GM18870 (cell line): ENCODE measurements around the gene LYRM1.

ENCODE experiments used
- ATAC-seq: cut with Tn5 transposase; IDR thresholded peaks from one replicate; pipeline ENCODE4 v1.9.1; 2021; ENCODE audit warnings: moderate library complexity; ENCODE audit not compliant: unreplicated experiment

LYRM1 gene

GRCh38 chr16:20871941-20872815 is 28.4 kb upstream of the LYRM1 start:
- ATAC-seq = no peak

DNA sequence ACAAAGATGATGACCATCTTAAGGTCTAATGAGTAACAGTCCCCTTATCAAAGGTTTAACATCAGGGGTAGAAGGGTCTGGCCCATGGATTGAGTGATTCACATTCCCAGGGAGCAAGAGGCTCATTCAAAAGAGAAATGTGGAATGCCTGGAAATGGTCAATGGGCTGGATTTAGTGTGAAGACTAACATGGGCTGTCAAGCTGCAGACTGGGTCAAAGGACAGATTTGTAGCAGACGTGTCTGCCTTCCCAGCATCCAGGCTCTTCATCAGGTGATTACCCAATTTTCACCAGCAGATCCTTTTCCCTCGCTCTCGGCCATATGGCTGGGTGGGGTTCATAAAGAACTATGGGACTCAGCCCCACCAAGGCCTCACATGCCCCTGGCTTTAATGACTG is 27.2 kb upstream of the LYRM1 start:
- ATAC-seq = no peak

DNA sequence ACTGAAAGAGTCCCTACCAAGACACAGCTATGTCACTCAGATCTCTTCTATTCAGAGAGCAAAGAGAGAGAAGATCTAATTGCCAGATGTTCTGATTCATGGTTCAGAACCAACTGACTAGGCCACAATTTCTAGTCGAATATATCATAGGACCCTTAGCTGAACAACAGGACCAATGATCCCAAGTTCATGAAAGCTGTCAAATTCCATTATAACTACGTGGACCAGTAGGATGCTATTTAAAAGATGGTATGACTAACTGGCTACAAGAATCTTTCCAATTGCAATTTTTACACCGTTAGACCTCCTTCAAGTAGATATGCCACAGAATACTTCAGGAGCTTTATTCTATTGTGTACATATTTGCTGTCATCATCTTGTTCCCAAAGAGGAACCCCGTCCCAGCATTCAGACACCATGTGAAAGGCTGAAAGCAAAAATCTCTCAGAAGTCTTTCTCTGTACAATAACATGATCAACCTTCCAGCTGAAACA is 26.4 kb upstream of the LYRM1 start:
- ATAC-seq = no peak

DNA sequence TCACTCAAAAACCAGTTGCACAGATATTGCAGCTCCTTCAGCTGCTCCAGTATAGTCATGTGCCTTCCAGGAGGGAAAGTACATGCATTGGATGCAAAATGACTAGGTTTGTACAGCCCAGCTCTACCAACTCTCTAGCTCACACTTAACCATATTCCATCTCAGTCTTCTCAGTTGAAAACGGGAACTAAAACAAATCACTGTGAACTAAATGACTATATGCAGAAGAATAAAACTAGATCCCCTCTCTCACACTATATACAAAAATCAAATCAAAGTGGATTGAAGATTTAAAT is 25.3 kb upstream of the LYRM1 start:
- ATAC-seq = no peak

DNA sequence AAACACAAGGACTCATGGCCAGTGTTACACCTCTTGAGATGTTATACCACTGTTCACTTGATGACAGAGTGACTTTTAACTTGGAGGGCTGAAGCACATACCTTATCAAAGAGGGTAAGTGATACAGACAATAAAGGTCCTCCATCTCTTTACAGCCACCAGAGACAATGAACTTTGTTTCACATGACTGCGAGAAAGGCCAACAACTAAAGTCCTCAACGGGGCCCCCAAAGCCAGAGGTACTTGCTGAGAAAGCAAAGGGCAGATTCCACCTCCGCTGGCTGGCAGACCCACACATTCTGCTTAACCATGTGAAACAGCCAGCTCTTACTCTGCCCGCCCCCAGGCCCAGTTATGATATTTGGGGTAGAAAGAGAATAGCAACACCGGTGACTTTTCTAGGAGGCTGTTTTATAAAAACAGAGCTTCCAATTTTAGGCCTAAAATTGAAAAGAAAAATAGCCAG is 21.9 kb upstream of the LYRM1 start:
- ATAC-seq = no peak

DNA sequence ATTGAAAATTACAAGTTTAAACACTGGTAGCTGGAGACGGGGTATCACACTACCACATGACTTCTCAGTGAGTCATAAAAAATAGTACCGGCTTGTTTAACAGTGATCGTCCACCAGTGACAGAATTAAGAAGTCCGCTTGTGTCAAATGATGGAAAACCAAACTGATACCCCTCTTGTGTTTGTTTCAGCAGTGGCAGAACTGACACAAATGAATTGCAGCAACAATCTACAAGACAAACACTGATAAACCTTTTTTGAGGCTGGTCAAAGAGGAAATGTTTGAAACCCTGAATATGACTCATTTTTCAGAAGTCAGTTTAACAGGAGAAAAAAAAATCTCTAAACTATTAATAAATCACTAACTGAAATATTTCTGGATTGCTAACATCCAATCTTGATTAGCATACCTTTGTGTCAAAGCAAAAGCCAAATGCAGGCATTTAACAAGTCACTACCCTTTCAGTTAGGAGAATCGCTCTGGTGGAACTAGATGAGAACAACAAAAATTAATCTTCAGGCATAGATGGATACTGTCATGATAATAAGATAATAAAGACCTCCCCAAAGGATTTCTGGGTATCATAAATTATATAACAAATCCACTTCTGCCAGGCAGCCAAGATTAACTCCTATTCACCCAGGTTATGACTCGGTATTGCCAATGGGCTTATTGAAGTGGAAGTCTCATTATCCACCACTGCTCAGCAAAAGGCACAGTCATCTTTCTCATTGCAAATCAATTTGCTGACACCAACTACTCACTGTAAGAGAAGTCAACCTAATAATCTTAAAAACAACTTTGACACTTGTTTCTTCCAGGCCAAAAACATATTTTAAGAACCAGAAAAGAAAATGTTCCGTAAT is 21.2 kb upstream of the LYRM1 start:
- no peak for ATAC-seq

GRCh38 chr16:20880867-20881502 is 19.6 kb upstream of the LYRM1 start:
- ATAC-seq = no peak

DNA sequence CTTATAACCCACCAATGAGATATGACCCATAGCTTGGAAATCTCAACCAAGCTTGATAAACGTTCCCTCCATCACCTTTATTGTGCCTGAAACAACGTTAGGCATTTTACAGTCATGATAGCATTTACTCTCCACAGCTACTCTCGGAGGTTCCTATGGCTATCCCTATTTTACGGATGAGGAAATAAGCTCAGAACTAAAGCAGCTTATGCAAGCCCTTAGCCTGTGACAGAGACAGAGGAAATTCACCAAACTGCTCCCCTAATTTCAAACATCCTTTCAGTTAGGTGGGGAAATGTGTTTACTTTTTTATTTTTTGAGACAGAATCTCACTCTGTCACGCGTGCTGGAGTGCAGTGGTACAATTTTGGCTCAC is 19.1 kb upstream of the LYRM1 start:
- ATAC-seq = no peak

- no peak for ATAC-seq
These were observed 16.9 kb upstream of the LYRM1 start for GRCh38 chr16:20883554-20884239.

DNA sequence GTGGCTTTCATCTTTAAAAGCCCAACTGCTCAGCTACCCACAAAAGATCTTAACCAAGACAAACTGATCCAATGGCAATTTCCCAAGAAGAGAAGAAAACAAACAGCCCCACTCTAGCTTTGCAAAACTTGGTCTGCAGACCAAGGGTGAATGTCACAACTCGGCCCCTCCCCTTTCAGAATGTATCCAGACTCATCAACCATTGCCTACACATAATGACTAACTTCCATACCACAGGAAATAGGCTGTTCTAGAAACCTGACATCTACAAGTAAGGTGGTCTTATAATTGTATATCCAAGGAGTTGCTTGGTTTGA is 16.4 kb upstream of the LYRM1 start:
- ATAC-seq = no peak

- no peak for ATAC-seq
These were observed 14.3 kb upstream of the LYRM1 start for GRCh38 chr16:20886320-20886719.

- no peak for ATAC-seq
These were observed 13.4 kb upstream of the LYRM1 start for GRCh38 chr16:20887207-20887606.

DNA sequence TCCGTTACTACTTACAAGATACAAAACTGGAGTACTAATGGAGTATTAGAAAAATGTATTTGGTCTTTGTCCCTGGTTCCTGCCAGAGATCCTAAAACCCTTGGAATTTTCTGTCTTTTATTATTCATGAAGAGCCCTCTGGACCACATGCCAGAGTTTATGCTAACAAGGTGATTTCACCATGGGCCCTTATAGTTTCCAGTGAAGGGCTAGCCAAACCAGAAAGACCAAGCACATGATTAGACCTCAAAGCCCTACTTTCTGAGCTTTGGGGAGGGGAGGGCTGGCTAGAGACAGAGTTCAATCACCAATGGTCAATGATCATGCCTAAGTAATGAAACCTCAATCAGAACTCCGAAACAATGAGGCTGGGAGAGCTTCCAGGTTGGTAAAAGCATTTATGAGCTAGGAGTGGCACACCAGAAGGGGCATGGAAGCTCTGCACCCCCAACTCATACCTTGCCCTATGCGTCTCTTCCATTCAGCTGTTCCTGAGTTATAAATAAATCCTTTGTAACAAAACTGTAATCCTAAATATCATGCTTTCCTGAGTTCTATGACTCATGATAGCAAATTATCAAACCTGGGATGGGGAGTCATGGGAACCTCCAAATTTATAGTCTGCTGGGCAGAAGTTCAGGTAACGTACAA is 10.8 kb upstream of the LYRM1 start:
- ATAC-seq = no peak

DNA sequence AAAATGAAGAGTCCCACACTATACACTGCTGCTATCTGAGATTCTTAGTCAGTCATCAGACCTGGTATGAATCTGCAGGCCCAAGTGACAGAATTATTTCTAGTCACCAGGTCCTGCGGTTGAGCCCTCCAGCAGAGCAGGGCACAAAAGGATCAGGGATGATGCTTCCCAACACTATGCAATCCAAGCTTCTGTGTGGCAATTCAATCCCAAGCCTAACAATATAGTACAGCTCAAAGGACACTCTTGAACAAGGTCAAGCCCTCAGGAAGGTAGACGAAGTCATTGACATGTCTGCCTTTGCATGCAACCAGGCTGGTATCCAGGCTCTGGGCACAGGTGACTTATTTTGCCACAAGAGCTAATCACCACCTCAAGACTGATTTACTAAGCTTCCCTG is 6.2 kb upstream of the LYRM1 start:
- no peak for ATAC-seq

DNA sequence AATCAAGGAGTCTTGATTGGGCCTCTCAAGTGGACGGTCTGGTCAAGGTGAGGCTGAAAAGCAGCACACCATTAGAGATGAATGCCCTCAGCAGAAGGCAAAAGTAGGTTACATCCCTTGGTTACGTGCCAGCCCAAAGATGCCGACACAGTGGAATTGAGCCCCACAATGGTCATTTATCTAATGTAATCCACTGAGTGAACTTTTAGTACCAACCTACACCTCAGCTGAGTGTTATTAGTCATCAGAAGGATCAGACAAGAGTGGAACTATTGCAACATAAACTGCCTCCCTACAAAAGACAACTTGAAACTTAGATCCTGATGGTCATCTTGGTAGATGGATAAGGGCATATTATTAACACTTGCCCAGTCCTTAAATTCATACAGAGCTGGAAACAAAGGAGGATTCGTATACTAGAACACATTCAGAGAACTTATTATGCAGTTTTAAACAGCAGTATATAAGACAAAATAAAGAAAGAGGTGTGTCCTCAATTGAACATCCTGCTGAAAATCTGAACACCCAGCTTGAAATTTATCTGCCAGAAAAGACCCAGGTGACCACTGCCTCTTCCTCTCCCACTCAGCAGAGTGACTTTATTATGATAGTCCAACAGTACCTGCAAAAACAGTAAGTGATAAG is 3.2 kb upstream of the LYRM1 start:
- no peak for ATAC-seq

DNA sequence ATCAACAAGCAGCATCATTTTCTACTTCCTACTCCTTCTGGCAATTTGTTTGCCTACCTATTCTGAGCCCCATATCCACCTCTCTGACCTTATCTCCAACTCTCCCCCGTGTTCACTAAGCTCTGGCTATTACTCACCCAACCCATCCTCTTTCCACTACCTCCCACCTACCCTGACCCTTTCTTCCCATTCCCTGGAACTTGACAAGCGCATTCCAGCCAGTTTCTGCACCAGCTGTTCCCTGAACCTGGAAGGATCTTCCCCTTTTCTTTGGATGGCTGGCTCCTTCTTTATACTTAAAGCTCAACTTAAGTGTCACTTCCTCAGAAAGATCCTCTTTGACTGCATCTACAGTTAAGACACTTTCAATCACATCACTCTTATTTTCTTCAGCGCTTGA is 2.6 kb upstream of the LYRM1 start:
- ATAC-seq = no peak

- no peak for ATAC-seq
These were observed 1.5 kb upstream of the LYRM1 start for GRCh38 chr16:20899071-20899470.

GRCh38 chr16:20899477-20900298 is 883 bp upstream of the LYRM1 start:
- ATAC-seq = no peak

GRCh38 chr16:20901068-20901435 is 481 bp downstream of the LYRM1 start:
- no peak for ATAC-seq
